ENCODE data around the gene FAM9C.
"Not testable (repeated sequence)": the region's sequence is repeated elsewhere in the genome, so short reads cannot be mapped to it uniquely, and the experiment has no call there.

Gene FAM9C

DNA sequence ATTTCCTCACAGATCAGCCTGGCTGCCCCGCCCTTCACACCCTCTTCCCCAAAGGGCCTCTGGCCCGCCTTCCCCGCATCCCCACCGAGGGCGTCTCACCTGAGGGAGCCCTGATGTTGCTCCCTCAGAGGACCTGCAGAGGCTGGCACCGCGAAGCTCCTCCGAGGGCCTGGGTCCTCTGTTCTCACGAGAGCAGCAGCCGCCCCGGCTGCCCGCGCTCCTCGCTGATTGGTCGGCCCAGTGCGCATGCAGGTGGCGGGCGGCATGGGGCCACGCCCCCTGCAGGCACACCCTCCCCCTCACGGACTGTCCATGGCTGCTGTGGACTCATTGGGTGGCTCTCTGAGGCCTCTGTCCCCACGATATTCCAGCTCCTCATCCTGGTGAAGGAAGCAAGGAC lies at the start of gene FAM9C:
TSS of gene FAM9C (minus strand) at position 180 of the 400 bp plus-strand sequence. CDS start 831 bp downstream, outside the sequence.
- no peak for DNase-seq

DNA sequence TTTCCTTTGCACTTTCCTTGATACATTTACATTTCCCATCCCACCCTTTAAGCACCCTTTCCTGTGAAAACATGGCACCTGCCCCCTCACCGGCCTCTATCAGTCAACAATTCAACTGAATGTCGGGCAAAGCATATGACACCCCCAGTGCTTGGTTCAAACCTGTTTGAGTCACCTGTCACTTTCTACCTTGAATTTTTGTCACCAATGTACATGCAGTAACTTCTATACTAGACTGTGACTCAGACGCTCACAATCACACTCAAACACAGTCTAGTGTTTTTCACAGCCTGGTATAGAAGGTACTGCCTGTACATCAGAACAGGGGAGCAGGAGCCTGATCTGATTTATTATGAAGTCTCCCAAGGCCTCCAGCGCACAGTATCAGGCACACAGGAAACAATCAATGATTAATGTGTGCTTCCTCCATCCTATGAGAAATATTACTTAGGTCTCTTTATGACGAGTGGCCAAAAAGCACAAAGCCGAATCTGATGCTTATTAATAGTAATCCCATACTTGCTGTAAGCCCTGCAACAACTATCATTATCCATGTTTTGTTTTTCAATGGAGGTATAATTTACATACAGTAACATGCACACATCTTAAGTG lies 49.2 kb upstream of the FAM9C start:
- no peak for DNase-seq

DNA sequence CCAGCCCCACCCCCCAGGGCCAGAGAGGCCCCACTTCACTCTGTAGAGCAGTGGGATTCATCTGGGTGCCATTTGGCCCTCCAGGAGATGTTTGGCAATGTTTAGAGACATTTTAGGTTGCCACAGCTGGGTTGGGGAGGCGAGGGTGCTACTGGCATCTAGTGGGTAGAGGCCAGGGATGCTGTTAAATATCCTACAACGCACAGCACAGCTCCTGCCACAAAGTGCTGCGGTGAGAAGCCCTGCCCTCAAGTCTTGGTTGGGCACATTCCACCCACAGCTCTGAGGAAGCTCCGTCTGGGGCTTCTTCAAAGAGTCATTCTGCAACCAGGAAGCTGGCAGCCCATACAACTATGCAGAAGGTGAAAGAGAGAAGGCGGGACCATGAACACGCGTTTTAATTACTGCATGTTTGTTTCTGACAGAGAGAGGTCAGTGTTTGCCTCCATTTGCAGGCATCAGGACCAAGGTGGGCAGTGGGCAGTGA lies 48.1 kb upstream of the FAM9C start:
- peak; percentile 59 for DNase-seq

DNA sequence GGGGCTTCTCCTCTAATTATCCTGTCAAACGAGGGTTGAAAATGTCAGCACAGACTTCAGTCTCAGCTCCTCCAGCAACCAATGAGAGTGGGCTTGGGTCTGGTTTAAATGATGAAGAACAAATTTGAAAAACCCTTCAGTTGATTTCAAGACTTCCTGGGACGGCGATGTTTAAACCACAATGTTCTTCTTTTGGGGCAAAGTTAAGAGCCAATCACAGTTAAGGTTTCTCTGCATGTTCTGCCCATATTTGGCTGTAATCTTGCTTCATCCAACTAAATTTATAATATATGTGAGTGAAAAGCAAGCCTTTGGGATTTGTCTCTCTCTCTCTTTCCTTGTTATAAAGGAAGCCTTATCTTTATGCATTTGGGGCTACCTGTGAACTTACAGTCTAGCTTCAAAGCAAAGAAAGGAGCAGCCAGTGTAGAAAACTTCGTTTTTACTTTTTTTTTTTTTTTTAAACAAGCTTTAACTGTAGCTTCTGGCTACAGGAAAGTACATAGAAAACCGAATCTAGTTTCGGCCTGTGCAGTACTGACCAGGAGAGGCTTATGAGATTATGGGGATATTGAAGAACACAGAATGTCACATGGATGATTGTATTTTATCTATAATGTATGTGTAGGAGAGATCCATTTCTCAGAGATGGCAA lies 46.8 kb upstream of the FAM9C start:
- DNase-seq = no peak

DNA sequence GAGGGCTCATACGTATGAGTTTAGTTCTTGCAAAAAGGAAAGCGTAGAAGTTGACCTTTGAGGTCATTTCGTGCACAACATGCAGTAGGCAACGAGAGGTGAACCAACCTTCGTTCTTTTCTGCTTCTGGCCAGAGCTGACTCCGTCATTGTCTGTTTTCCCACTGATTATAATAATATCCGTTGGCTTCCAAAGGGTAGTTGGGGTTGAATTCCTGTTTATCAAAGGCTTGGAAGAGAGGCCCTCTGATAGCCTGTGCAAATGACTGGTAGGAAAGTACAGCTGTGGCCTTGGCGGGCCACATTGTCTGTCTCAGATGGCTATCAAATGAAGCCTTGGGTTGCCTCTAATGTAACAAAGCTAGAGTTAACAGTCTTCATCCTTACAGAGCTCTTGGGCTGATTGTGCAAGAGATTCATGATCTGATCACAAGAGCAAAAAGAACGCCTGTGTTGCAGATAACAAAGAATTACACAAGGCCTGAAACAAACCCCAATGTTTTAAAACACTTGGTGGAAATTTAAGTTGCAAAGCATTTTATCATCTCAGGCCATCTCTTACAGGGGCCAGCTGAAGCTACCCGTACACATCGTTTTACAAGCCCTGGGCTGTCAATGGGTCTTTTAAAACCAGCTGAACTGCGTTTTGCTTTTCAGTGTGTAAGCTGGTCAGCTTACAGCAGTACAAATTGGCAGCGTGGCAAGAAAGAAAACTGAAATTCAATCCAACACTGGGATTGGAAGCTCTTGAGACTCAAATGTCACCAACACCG lies 46.1 kb upstream of the FAM9C start:
- DNase-seq = no peak

DNA sequence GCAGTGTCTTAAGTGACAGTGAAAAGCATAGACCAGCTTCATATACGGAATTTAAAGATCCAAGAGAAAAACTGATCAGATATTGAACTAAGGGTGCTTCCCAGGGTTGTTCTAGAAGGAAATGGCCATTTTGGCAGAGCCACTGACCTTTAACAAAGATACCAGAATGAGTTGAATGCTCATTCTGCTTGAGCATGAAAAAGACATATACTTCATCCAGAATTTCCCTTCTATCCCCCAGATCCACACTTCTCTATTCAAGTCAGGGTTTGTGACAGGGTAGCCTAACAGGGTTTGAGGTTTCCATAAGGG lies 45.6 kb upstream of the FAM9C start:
- no peak for DNase-seq

DNA sequence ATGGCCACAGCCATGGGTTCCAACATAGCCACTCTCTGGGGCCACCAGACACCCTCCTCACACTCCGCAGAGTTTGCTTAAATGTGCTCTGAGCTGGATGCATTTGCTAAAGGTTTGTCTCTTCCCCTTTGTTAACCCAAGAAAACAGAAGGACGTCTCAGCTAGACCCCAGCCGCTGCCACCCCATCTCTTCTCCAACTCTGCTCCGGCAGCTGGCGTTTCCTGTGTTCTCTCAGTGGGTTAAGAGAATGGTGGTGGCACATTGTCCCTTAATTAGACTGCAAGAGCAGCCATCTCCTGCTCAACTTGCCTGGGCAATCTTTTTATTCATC lies 43.7 kb upstream of the FAM9C start:
- DNase-seq = no peak

DNA sequence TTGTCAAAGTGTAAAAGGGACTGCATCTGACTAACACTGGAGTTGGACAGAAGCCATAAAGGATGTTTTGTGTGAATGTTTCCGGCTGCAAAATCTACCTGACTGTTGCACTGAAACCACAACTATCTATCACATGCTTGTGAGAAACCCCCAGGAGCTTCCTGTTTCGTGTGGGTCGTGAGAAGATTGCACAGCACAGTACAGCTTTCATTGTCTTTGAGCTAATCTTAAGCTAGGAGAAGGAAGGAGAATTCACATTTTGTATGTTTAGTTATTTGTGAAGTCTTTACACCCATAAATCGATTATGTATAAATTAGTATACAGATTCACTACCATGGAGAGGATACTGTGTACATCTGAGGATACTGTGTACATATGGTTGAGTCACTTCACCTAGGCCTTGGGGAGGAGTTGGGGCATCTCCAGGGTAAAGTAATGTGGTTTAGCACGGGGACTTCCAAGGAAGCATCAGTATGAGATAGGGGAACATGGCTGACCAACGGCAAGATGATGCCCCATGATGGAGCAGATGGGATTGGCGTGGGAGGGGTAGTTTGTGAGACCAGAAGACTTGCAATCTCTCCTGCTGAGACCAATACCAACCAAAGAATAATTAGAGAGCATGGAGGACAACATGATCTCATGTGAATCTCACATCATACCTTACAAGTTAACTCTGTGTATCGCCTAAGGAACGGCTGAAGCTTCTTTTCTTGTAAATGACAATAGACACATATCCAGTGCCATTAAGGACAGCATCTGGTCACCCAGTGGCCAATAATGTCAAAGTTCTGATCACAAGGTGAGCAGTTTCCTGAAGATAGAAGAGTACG lies 43.1 kb upstream of the FAM9C start:
- DNase-seq = peak; percentile 22

DNA sequence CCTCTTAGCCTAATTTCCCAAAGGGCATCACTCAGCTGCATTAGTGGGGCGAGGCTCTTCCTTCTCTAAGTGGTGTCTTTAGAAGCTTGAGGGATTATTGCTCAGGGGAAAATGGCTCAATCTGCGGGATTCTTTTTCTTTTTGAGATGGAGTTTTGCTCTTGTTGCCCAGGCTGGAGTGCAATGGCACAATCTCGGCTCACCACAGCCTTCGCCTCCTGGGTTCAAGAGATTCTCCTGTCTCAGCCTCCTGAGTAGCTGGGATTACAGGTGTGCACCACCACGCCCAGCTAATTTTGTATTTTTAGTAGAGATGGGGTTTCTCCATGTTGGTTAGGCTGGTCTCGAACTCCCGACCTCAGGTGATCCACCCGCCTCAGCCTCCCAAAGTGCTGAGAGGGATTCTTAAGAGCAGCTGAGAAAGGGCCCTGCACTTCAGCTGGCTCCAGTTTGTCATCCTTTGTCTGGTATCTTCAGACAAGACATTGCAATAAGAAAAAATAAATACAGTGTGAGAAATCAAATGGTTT lies 42.4 kb upstream of the FAM9C start:
- not testable (repeated sequence) for DNase-seq

DNA sequence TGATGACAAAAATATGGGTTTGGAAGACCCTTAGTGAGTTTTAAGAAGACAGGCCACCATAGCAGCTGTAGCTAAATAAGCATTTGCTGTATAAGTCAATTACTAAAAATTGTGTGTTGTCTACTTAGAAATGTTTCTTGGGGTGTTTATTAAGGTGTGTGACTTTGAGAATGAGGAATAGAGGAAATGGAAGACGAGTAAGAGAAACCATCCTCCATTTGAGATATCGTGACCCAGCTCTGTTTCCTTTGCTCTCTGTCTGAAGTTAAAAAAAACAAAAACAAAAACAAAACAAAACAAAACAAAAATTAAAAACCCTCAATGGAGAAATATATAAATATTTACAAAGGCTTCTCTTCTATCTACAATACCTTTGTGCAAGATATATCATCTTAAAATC lies 41.7 kb upstream of the FAM9C start:
- no peak for DNase-seq

DNA sequence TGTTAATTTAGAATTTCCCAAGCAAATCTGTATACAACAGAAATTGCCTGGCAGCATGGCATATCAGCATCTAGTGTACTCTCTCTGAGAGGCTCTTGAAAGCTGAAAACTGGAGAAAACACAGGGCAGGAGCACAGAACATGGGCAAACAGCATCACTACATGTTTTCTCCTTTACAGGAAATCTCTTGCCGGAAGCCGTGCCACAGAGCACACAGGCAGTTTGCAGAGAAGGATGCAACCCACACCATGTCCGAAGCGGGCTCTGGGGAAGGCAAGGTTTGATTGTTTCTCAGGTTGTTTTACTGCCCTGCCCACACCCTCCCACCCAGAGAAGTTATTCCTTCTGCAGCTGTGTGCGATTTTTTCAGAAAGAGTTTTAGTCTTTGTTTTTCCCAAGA lies 41.1 kb upstream of the FAM9C start:
- peak; percentile 15 for DNase-seq

DNA sequence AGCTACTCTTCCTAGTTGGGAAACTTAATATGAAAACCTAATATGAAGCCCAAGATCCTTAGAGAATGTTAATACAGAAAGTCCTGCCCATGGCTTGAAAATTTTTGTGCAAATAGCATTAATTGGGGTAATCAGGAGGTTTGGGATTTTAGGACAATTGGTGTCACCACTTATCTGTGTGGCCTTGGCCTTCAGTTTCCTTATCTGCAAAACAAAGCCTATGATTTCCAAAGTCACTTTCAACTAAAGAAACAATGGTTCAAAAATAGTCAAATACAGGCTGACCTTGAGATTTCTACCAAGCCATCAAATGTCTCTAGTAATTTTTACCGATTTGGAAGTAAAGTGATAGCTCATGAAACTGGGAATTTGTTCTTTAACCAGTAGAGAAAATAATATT lies 40.2 kb upstream of the FAM9C start:
- DNase-seq = no peak

DNA sequence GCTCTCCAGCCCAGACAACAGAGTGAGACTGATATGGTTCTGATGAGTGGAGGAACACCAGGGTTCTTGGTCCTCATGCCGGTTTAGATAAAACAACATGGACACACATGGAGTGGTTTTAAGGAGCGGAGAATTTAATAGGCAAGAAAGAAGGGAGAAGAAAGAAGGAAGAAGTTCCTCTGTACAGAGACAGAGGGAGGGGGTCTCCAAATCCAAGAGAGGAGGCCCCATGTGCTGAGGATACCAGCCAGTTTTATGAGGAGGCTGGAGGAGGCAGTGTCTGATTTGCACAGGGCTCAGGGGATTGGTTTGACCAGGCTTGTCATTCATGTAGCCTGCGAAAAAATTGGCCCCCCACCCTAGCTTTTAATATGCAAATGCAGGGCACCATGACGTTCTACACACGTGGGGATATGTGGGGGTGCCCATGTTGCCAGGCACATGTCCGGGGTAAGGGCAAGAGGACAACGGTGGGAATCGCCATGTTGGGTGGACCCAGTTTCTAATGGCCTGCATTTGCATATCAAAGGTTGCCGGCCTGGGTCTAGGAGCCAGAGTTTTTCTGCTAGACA lies 39.4 kb upstream of the FAM9C start:
- not testable (repeated sequence) for DNase-seq

DNA sequence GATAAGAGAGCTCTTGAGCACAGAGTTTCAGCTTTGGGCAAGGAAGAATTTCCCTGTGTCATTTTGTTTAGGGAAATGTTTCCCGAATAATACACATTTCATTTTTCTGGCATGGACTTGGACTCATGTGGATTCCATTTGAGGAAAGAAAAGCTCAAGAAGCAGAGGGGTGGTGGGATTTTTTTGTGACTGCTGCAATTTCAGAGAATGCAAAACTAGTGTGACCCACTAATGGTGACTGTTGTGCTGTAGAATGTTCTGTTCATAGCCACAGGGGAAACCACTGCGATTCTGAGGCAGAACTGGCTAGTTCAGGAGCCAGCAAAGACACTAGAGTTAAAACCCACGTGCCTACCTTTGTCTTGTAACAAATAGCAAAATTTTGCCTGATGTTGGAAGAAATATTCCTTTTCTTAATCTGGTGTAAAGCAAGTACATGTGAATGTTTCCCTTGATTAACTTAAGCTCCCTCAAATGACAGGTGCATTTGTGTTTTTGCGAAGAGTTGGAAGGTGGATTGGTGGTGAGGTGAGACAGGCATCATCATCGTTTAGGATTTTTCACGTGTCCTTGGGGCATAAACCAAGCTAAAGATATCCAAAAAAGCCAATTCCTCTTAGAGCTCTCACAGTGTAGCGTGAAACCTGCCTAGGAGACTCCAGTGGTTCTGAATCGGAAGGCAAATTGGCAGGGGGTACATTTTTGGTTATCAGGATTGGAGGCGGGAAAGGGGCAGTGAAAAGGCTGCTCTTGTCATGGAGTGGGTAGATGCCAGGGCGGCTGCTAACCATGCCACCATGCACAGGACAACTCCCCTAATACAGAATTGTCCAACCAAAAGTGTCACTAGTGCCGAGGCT lies 38.0 kb upstream of the FAM9C start:
- DNase-seq = no peak

DNA sequence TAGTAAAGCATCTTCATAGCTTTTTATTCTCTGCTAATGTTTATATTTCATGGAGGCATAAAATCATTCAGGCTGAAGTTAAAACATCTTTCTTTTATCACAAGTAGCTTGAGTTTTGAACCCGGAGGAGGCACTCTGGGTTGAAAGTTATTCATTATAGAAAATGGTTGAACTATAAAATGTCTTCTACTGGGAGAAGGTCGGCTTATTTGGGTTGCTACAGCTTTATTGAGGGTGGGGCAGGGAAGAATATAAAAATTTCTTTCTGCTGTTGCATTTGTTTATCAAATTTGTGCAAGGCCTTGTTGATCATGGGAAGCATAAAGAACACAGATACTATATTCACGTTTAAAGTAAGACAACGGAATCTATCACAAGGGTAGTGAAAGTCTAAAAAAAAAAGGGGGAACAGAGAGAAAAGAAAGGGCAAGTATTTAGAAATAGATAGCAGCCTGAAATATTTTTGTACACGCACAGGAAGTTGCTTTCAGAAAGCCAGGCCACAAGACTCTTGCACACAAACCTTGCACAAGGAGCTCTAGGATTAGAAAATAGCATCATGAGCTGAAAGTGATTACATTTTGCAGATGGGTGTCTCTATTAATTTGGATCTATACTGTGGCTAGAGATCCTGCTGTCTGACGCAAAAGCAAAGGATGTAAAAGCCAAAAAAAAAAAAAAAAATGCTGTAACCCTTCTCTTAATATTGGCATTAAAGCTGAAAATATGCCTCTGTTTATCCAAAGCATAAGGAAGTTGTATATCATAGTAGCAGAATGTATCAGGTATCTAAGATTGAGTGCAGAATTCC lies 37.2 kb upstream of the FAM9C start:
- no peak for DNase-seq

DNA sequence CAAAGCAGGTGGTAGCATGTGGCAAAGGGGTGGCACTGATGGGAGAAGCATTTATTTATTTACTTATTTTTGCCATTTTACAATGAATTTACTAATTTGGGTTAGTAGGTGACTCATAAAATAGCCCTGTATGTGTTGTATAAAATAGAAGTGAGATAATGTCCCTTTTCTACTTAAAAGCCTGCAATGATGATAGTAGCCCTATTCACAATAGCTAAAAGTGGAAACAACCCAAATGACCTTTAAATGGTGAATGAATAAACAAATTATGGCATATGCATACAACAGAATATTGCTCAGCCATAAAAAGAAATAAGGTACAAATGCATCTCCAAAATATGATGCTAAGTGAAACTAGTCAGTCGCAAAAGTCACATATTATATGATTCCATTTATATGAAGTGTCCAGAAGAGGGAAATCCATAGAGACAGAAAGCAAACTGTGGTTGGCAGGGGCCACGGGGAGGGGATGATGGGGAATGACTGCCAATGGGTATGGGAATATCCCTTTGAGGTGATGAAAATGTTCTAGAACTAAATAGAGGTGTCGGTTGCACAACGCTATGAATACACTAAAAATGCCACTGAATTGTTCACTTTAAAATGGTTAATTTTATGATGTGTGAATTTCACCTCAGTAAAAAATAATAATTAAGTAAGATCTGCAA lies 35.8 kb upstream of the FAM9C start:
- no peak for DNase-seq

DNA sequence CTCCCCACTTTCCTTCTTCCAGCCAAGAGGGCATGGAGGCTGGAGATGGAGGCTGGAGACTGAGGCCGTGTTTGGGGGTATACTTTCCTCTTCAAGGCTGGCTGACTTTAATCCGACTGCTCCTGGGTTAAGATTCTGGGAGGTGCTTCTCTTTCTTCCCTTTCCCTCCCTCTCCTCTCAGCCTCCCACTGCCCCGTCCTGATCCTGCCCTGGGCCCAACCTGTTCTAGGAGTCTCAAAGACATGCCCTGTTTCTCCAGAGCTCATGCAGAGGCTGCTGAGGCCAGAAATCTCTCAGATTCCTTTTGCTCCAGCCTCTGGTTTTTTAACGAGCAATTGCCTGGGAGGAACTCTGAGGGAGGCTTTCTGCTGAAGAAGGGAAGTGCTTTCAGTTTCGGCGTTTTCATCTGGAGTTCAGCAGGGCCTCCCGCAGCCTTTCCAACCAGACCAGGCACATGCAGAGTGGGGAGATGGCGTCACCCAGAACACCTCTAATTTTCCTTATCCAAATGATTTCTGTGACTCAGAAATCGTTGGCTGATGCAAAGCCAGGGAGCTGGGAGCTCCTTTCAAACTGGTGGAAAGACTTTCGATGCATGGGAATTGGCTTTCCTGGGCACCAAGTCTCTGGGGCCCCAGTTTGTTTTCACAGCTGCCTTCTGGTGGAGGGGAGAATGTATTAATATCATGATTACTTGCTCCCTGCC lies 34.5 kb upstream of the FAM9C start:
- no peak for DNase-seq

DNA sequence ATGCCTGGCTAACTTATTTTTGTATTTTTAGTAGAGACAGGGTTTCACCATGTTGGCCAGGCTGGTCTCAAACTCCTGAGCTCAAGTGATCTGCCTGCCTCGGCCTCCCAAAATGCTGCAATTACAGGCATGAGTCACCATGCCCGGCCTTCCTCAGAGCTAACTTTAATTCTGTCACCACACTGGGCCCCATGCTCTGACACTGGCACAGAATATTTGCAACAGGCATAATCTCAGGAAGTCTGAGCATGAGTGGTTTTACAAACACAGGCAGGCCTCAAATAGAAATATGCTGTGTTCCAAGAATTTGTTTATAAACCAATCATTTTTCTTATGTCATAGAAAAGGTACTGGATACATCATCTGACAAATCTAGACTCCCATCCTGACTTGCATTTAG lies 32.7 kb upstream of the FAM9C start:
- DNase-seq = no peak

DNA sequence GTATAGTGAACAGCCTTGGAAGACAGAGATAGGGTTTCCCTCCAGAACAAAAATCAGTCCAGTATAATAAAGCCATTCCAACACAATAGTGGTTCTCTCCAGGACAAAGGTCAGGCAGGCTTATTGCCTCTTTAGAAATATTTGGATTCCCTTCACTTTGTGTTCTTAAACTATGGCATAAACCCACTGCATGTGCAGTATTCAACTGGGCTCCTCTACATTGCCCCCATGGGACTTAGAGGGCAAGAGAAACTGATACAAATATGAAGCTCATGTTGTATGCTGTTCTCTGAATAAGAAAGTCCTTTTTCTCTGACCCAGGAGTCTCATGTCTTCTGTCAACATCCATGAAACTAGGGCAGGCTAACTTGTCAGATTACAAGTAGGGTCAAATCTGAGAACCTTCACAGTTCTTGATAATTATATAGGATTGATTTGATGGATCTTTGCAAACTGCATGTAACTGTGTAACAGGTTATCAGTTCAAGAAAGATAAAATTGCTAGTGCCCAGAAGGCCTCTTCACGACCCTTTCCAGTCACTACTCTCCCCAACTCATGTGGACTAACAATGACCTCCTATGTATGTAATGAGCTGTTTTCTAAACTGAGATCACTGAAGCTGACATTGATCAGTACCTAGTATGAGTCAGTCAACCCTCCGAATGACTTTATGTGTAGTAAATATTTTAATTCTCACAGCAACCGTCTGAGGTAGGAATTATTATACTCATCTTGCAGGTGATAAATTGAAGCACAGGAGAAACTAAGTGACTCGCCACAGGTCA lies 31.9 kb upstream of the FAM9C start:
- DNase-seq = no peak
